Breast epithelium (tissue), 4 donors: ENCODE results near the gene ASB5. TPM values are rescaled to one million over a fixed set of nuclear protein-coding genes. Genes with fewer than 3 reads are reported as not detected.

Source experiments
- DNase-seq, 2 donors: peaks; one replicate each; pipeline ENCODE4 v3.0.0-alpha.2; 2019; ENCODE audit warnings: low spot score in 2 of 2
- H3K27ac ChIP-seq, 2 donors: fragments of 200-600 bp; sonication (generic) in 1 of 2; one replicate each; pipeline ENCODE4 v1.5.1; 2016 to 2019; ENCODE audit warnings: mild to moderate bottlenecking in 1 of 2
- H3K27me3 ChIP-seq, 2 donors: fragments of 200-600 bp; sonication (generic) in 1 of 2; one replicate each; pipeline versions ENCODE4 v1.5.1 to v1.6.0; 2017 to 2019; ENCODE audit warnings: control low read depth in 1 of 2, mild to moderate bottlenecking in 1 of 2
- H3K36me3 ChIP-seq: fragments of 200-600 bp; one replicate; pipeline ENCODE4 v1.5.1; 2019
- H3K4me1 ChIP-seq, 2 donors: fragments of 200-600 bp; sonication (generic); one replicate each; pipeline ENCODE4 v1.5.1; 2016 to 2019; ENCODE audit warnings: control low read depth in 1 of 2
- H3K4me3 ChIP-seq, 3 donors: fragments of 200-600 bp; sonication (generic); 1 replicate in 2 of 3; 2 replicates in 1 of 3; pipeline ENCODE4 v1.5.1; 2016 to 2019; ENCODE audit warnings: mild to moderate bottlenecking in 3 of 3, moderate library complexity in 2 of 3
- H3K9me3 ChIP-seq, 2 donors: fragments of 200-600 bp; sonication (generic) in 1 of 2; one replicate each; pipeline ENCODE4 v1.5.1; 2016 to 2019; ENCODE audit warnings: control low read depth in 1 of 2
- POLR2A ChIP-seq: fragments of 450-650 bp; IDR thresholded peaks from one replicate; pipeline ENCODE4 v1.6.1; 2016; ENCODE audit warnings: antibody characterized with exemption, mild to moderate bottlenecking, moderate library complexity
- POLR2AphosphoS5 ChIP-seq, 3 donors: sonication (generic); formaldehyde crosslinking; IDR thresholded peaks; one replicate each; pipeline ENCODE4 v1.6.1; 2017; ENCODE audit warnings: antibody characterized with exemption in 3 of 3
- intact Hi-C: fragments of 100-400 bp; cut with DNase I; formaldehyde crosslinking; loops from one replicate; pipeline ENCODE4 v1.15.1; 2023; ENCODE audit warnings: low total_unique reads
- total RNA-seq, 3 donors: library from RNA; depleted of rRNA; stranded (reverse); fragments of >200 nt; gene quantifications; one replicate each; pipeline ENCODE4 v1.1.0, GENCODE V29; 2016
- TF ChIP-seq, protein P1 (sequence below), 3 donors: fragments of 450-650 bp; IDR thresholded peaks; one replicate each; pipeline ENCODE4 v1.5.1; 2016 to 2017; ENCODE audit warnings: antibody characterized with exemption in 3 of 3, mild to moderate bottlenecking in 3 of 3, moderate library complexity in 3 of 3

ASB5 gene
- total RNA-seq, 3 donors from 2014 or later: not detected

DNA sequence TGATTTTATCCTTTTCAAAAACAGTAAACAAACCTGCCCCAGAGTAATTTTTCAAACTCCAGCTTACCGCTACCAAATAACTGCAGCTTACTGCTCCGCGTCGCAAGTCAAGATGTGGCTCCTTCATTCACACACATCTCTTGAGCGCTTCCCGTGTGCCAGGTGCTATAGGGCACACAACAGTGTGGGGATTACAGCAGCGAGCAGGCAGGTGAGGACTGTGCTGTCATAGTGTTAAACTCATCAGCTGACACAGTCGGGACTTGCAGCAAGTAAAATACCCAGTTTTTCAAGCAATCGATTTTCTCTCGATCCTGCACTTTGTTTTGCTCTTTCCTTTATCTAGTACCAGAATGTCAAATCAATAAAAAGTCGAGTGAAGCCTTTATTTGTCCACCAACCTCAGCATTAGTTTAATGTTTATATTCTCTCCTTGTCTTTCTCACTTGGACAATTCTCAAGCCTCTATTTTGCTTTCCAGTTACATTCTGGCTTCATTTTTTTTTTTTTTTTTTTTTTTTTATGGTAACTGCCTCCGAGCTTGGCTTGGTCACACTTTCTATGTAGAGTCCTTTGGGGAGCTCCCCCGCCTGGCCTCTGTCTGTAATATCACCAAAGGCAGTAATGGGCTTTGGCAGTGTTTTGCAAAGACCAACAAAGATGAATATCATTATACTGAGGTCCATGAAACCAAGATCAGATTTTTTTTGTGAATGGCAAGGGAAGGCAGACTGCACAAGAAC, 8.3 kb upstream of the ASB5 start:
- no peaks in the 10 kb centered on the region for H3K27me3 ChIP-seq
- DNase-seq: no peak
- H3K4me1 ChIP-seq: no peaks in the 10 kb centered on the region
- TF ChIP-seq POLR2A (no peak), POLR2AphosphoS5 (IDR thresholded peaks at IDR 0.05) (no peak)
- TF ChIP-seq, protein P1, sequence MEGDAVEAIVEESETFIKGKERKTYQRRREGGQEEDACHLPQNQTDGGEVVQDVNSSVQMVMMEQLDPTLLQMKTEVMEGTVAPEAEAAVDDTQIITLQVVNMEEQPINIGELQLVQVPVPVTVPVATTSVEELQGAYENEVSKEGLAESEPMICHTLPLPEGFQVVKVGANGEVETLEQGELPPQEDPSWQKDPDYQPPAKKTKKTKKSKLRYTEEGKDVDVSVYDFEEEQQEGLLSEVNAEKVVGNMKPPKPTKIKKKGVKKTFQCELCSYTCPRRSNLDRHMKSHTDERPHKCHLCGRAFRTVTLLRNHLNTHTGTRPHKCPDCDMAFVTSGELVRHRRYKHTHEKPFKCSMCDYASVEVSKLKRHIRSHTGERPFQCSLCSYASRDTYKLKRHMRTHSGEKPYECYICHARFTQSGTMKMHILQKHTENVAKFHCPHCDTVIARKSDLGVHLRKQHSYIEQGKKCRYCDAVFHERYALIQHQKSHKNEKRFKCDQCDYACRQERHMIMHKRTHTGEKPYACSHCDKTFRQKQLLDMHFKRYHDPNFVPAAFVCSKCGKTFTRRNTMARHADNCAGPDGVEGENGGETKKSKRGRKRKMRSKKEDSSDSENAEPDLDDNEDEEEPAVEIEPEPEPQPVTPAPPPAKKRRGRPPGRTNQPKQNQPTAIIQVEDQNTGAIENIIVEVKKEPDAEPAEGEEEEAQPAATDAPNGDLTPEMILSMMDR (IDR thresholded peaks at IDR 0.05): peak in 1 of 3 donors; percentile 11
- intact Hi-C loops: no loop called here
- no peak overlapping the region for H3K27ac ChIP-seq
- no peaks in the 10 kb centered on the region for H3K9me3 ChIP-seq
- H3K36me3 ChIP-seq: no peaks in the 10 kb centered on the region
- no peak overlapping the region for H3K4me3 ChIP-seq

DNA sequence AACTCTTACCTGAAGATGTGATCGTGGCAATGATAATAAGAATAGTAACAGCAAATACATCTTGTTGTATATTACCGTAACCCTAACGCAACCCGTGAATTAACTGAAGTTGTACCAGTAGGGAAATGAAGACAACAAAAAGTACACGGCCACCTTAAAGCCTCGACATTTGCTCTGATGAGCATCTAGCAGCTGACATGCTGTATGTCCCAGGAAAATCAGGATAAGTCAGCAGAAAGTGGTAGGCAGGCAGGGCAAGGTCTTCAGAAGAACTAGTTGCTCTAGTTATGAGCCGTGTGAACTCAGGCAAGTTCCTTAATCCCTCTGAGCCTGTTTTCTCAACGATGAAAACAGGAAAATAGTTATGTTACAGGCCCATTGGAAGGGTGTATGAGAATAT, 7.7 kb upstream of the ASB5 start:
- Histone ChIP-seq H3K27ac (no peak overlapping the region), H3K9me3 (no peaks in the 10 kb centered on the region), H3K36me3 (no peaks in the 10 kb centered on the region), H3K4me1 (no peaks in the 10 kb centered on the region), H3K4me3 (no peak overlapping the region), H3K27me3 (no peaks in the 10 kb centered on the region)
- no peak for DNase-seq
- intact Hi-C loops: no loop called here
- TF ChIP-seq, protein P1 (IDR thresholded peaks at IDR 0.05): no peak
- TF ChIP-seq POLR2AphosphoS5 (IDR thresholded peaks at IDR 0.05) (no peak), POLR2A (no peak)

DNA sequence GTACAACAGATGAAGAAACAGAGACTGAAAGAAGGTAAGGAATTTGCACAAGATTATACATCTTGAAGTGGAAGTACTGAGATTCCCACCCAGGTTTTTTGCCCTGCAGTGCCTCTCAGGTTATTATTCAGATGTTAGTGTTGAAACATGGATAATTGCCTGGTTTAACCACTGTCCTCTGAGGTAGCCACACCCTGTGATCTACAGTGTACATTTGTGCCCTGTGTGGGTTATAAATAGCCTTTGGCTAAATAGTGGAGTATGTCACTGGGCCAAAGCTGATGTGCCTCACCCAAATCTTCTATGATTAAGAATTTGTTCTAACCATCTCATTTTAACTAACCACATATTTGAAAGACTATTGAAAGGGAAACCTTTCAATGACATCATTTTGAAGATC, 5.4 kb upstream of the ASB5 start:
- Histone ChIP-seq H3K27me3 (no peaks in the 10 kb centered on the region), H3K4me3 (no peak overlapping the region), H3K9me3 (no peaks in the 10 kb centered on the region), H3K36me3 (no peaks in the 10 kb centered on the region), H3K27ac (no peak overlapping the region), H3K4me1 (no peaks in the 10 kb centered on the region)
- intact Hi-C loops: no loop called here
- no peak for DNase-seq
- TF ChIP-seq POLR2A: no peak

DNA sequence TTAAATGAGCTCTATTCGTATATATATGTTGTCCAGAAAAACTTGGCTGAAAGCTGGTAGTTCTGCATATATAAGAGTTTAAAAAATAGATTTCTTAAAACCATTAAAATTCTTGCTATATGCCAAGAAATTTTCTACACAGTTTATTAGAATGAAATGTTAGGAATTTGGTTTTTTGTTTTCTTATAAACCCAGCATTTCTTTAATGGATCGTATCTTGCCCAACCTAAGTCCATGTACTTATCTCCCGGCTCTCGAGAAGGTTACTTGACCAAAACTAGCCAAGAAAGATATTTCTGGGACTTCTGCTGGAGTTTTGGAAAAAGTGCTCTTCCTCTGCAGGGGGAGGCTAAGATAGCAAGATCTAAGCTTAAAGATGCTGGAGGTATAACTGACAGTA, 4.7 kb upstream of the ASB5 start:
- no peaks in the 10 kb centered on the region for H3K27me3 ChIP-seq
- H3K27ac ChIP-seq: no peak overlapping the region
- H3K4me3 ChIP-seq: no peak overlapping the region
- no peak for DNase-seq
- H3K36me3 ChIP-seq: no peaks in the 10 kb centered on the region
- TF ChIP-seq POLR2AphosphoS5 (IDR thresholded peaks at IDR 0.05) (no peak), POLR2A (no peak)
- TF ChIP-seq, protein P1 (IDR thresholded peaks at IDR 0.05): no peak
- no peaks in the 10 kb centered on the region for H3K4me1 ChIP-seq
- intact Hi-C loops: no loop called here
- H3K9me3 ChIP-seq: no peaks in the 10 kb centered on the region

DNA sequence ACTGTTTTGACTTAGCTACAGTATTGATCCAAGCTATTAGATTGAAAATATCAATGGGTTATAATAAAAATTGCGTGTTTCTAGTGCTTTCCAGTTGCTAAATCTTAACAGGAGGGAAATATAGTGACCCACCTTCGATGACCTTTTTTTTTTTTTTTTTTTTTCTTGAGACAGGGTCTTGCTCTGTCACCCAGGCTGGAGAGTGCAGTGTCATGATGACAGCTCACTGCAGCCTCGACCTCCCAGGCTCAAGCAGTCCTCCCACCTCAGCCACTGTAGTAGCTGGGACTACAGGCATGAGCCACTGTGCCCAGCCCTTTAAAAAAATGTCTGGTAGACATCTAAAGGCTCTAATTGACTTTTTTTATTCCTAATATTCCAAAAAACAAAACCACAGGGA, 3.8 kb upstream of the ASB5 start:
- TF ChIP-seq POLR2AphosphoS5 (IDR thresholded peaks at IDR 0.05): no peak
- no peak for TF ChIP-seq POLR2A
- TF ChIP-seq, protein P1 (IDR thresholded peaks at IDR 0.05): no peak
- DNase-seq: no peak
- Histone ChIP-seq H3K4me1 (no peaks in the 10 kb centered on the region), H3K27me3 (no peaks in the 10 kb centered on the region), H3K27ac (no peak overlapping the region), H3K9me3 (no peaks in the 10 kb centered on the region), H3K4me3 (no peak overlapping the region), H3K36me3 (no peaks in the 10 kb centered on the region)
- intact Hi-C loops: no loop called here
